WTC11 (cell line): Measurements from ENCODE around the gene KDM1A. TPM values are rescaled to one million over a fixed set of nuclear protein-coding genes. Genes with fewer than 3 reads are reported as not detected.

Source experiments
- ATAC-seq: fragments of 200-7000 bp; cut with Tn5 transposase; 2 replicates; pipeline ENCODE4 v1.10.0; 2021; ENCODE audit warnings: mild to moderate bottlenecking, moderate library complexity
- CTCF ChIA-PET: fragments of 300-600 bp; sonication (Branson Sonifier 250); formaldehyde crosslinking; loops from one replicate; lab custom pipeline; 2021; ENCODE audit warnings: antibody characterized with exemption; lab: Charles Lee
- POLR2A ChIA-PET: fragments of 350-600 bp; sonication (Branson Sonifier 250); formaldehyde crosslinking; loops from one replicate; lab custom pipeline; 2021; ENCODE audit warnings: antibody characterized with exemption; lab: Charles Lee
- DNase-seq: peaks from one replicate; pipeline ENCODE4 v3.0.0; 2021; ENCODE audit warnings: low spot score
- H3K27ac Mint-ChIP-seq: 2 replicates; pipeline ENCODE4 v1.8.0; 2021; ENCODE audit warnings: mixed read lengths
- H3K27me3 Mint-ChIP-seq: 2 replicates; pipeline ENCODE4 v1.8.0; 2021; ENCODE audit warnings: low read depth, mild to moderate bottlenecking, moderate library complexity, mixed read lengths
- H3K36me3 Mint-ChIP-seq: 2 replicates; pipeline ENCODE4 v1.8.0; 2021; ENCODE audit warnings: mixed read lengths
- H3K4me1 Mint-ChIP-seq: 2 replicates; pipeline ENCODE4 v1.8.0; 2022; ENCODE audit warnings: mixed read lengths
- H3K4me3 Mint-ChIP-seq: 2 replicates; pipeline ENCODE4 v1.8.0; 2021; ENCODE audit warnings: mild to moderate bottlenecking, moderate library complexity, mixed read lengths
- H3K9me3 Mint-ChIP-seq: 2 replicates; pipeline ENCODE4 v1.8.0; 2021; ENCODE audit warnings: mixed read lengths
- ATF3 ChIP-seq: sonication (generic); formaldehyde crosslinking; conservative IDR thresholded peaks from 2 replicates; pipeline ENCODE4 v1.8.1; 2022; ENCODE audit warnings: mild to moderate bottlenecking, missing genetic modification reagents
- ATF6 ChIP-seq: sonication (generic); formaldehyde crosslinking; IDR thresholded peaks from 2 replicates; pipeline ENCODE4 v1.8.1; 2023; ENCODE audit warnings: mild to moderate bottlenecking, missing genetic modification reagents
- E2F1 ChIP-seq: sonication (generic); formaldehyde crosslinking; IDR thresholded peaks from 2 replicates; pipeline ENCODE4 v1.8.0; 2022; ENCODE audit warnings: mild to moderate bottlenecking, missing genetic modification reagents
- FOXP1 ChIP-seq: sonication (generic); formaldehyde crosslinking; IDR thresholded peaks from 2 replicates; pipeline ENCODE4 v1.8.0; 2022; ENCODE audit warnings: missing genetic modification reagents, mild to moderate bottlenecking, moderate library complexity, borderline replicate concordance
- HMGXB4 ChIP-seq: sonication (generic); formaldehyde crosslinking; IDR thresholded peaks from 2 replicates; pipeline ENCODE4 v1.8.1; 2023; ENCODE audit warnings: mild to moderate bottlenecking, moderate library complexity, missing genetic modification reagents
- NR3C1 ChIP-seq: sonication (generic); formaldehyde crosslinking; conservative IDR thresholded peaks from 2 replicates; pipeline ENCODE4 v1.8.1; 2023; ENCODE audit warnings: low read depth, mild to moderate bottlenecking, missing genetic modification reagents
- PREB ChIP-seq: sonication (generic); formaldehyde crosslinking; IDR thresholded peaks from 2 replicates; pipeline ENCODE4 v1.8.1; 2022; ENCODE audit warnings: mild to moderate bottlenecking, missing genetic modification reagents, moderate library complexity, borderline replicate concordance
- TP53 ChIP-seq: sonication (generic); formaldehyde crosslinking; IDR thresholded peaks from 2 replicates; pipeline ENCODE4 v1.8.1; 2023; ENCODE audit warnings: mild to moderate bottlenecking, missing genetic modification reagents
- ZBTB43 ChIP-seq: sonication (generic); formaldehyde crosslinking; IDR thresholded peaks from 2 replicates; pipeline ENCODE4 v1.8.1; 2023; ENCODE audit warnings: mild to moderate bottlenecking, missing genetic modification reagents
- ZNF232 ChIP-seq: sonication (generic); formaldehyde crosslinking; IDR thresholded peaks from 2 replicates; pipeline ENCODE4 v1.8.0; 2022; ENCODE audit warnings: mild to moderate bottlenecking, missing genetic modification reagents
- ZNF263 ChIP-seq: sonication (generic); formaldehyde crosslinking; IDR thresholded peaks from 2 replicates; pipeline ENCODE4 v1.8.1; 2022; ENCODE audit warnings: low read depth, mild to moderate bottlenecking, moderate library complexity, missing genetic modification reagents
- ZNF532 ChIP-seq: fragments of 250-450 bp; sonication (Bioruptor Pico); IDR thresholded peaks from 2 replicates; pipeline ENCODE4 v1.9.0; 2021; ENCODE audit warnings: mild to moderate bottlenecking, borderline replicate concordance
- ZNF671 ChIP-seq: fragments of 250-450 bp; sonication (Bioruptor Pico); IDR thresholded peaks from 2 replicates; pipeline ENCODE4 v1.8.0; 2021; ENCODE audit warnings: mild to moderate bottlenecking
- total RNA-seq: library from RNA; stranded (reverse); gene quantifications from 3 replicates; pipeline ENCODE4 v1.2.3, GENCODE V29; 2021

Gene KDM1A
- total RNA-seq, 1 experiment from 2014 or later: 226 TPM

- ChIA-PET POLR2A (interaction anchor here (0.6 to 1.0 kb wide), 2 partner anchors 8 to 457 kb away, joined by 3 to 4 read pairs; partner anchors contain the start of gene ASAP3), CTCF (interaction anchor here (0.6 to 1.0 kb wide), 3 partner anchors 20 to 157 kb away, joined by 3 read pairs; no protein-coding TSS in a partner anchor)
- no peak overlapping the region for H3K27ac Mint-ChIP-seq
- no peak; the same call in 1 of the 2 replicates for ATAC-seq
- H3K27me3 Mint-ChIP-seq: no peaks in the 10 kb centered on the region
- no peak for DNase-seq
- TF ChIP-seq FOXP1 (no peak), ZBTB43 (CRISPR knock-in tag) (no peak), PREB (CRISPR knock-in tag) (no peak), ZNF671 (CRISPR knock-in tag) (no peak), ZNF263 (CRISPR knock-in tag) (no peak), E2F1 (no peak), NR3C1 (CRISPR knock-in tag) (no peak), ATF6 (CRISPR knock-in tag) (no peak), ZNF532 (CRISPR knock-in tag) (no peak), TP53 (CRISPR knock-in tag) (no peak), HMGXB4 (CRISPR knock-in tag) (no peak), ATF3 (CRISPR knock-in tag) (no peak), ZNF232 (CRISPR knock-in tag) (no peak)
- peaks cover 15% of the 10 kb centered on the region for H3K9me3 Mint-ChIP-seq
- H3K4me3 Mint-ChIP-seq: no peak overlapping the region
- peaks cover 20% of the 10 kb centered on the region for H3K36me3 Mint-ChIP-seq
- peaks cover 52% of the 10 kb centered on the region for H3K4me1 Mint-ChIP-seq
Measured at GRCh38 chr1:23027352-23027907, 8.2 kb downstream of the KDM1A start.
